K562 (cell line): ENCODE results near the gene ABR.

Experiments used
- BCLAF1 ChIP-seq, 2 experiments: fragments of 450-650 bp in 1 of 2; IDR thresholded peaks; 2 replicates each; pipeline ENCODE4 v1.6.1; 2011 to 2017; ENCODE audit warnings: low read depth in 2 of 2, antibody characterized with exemption in 1 of 2, borderline replicate concordance in 1 of 2, low read length in 1 of 2, mild to moderate bottlenecking in 1 of 2, mixed read lengths in 1 of 2; ENCODE audit not compliant: control insufficient read depth in 1 of 2
- CHD4 ChIP-seq: fragments of 200-600 bp; sonication (generic); IDR thresholded peaks from 3 replicates; pipeline ENCODE4 v1.6.1; 2012; ENCODE audit warnings: low read depth, mild to moderate bottlenecking, mixed read lengths, low read length, inconsistent platforms; ENCODE audit not compliant: insufficient read depth, insufficient replicate concordance, poor library complexity, severe bottlenecking
- CREB1 ChIP-seq, 2 experiments: sonication (generic) in 1 of 2; formaldehyde crosslinking in 1 of 2; IDR thresholded peaks; 2 replicates each; pipeline versions ENCODE4 v1.6.1 to v1.8.0; 2012 to 2022; ENCODE audit warnings: inconsistent platforms in 1 of 2, mild to moderate bottlenecking in 1 of 2, missing genetic modification reagents in 1 of 2, moderate library complexity in 1 of 2
- DPF2 ChIP-seq: fragments of 450-650 bp; IDR thresholded peaks from 2 replicates; pipeline ENCODE4 v1.6.1; 2016
- FOXK2 ChIP-seq, 2 experiments: fragments of 450-650 bp; IDR thresholded peaks in 1 of 2; conservative IDR thresholded peaks in 1 of 2; 2 replicates each; pipeline ENCODE4 v1.6.1; 2016; ENCODE audit warnings: low read depth in 2 of 2, mild to moderate bottlenecking in 1 of 2
- JUNB ChIP-seq: fragments of 450-650 bp; formaldehyde crosslinking; conservative IDR thresholded peaks from 2 replicates; pipeline ENCODE4 v1.4.0; 2020; ENCODE audit warnings: mild to moderate bottlenecking
- NFATC3 ChIP-seq: fragments of 450-650 bp; IDR thresholded peaks from 2 replicates; pipeline ENCODE4 v1.6.1; 2017; ENCODE audit warnings: mild to moderate bottlenecking
- SREBF2 ChIP-seq: sonication (generic); formaldehyde crosslinking; IDR thresholded peaks from 2 replicates; pipeline ENCODE4 v1.4.0; 2020; ENCODE audit warnings: mild to moderate bottlenecking, missing genetic modification reagents
- ZNF780A ChIP-seq: fragments of 250-450 bp; sonication (Bioruptor Pico); IDR thresholded peaks from 2 replicates; pipeline ENCODE4 v1.5.0; 2021; ENCODE audit warnings: mild to moderate bottlenecking
- TF ChIP-seq, protein P1 (sequence below), 3 experiments: IDR thresholded peaks in 2 of 3; conservative IDR thresholded peaks in 1 of 3; 2 replicates each; pipeline ENCODE4 v1.5.1; 2011 to 2012; ENCODE audit warnings: low read length in 3 of 3, mild to moderate bottlenecking in 3 of 3, control low read depth in 2 of 3, improper control_type of control experiment in 1 of 3, inconsistent platforms in 1 of 3, low read depth in 1 of 3, mixed read lengths in 1 of 3, moderate library complexity in 1 of 3; ENCODE audit not compliant: insufficient read depth in 2 of 3
- TF ChIP-seq, protein P2 (sequence below): fragments of 250-450 bp; sonication (Bioruptor Pico); IDR thresholded peaks from 2 replicates; pipeline ENCODE4 v1.8.0; 2021; ENCODE audit warnings: borderline replicate concordance, mild to moderate bottlenecking, moderate library complexity; ENCODE audit not compliant: poor library complexity, severe bottlenecking
- TF ChIP-seq, protein P3 (sequence below): sonication (generic); formaldehyde crosslinking; IDR thresholded peaks from 2 replicates; pipeline ENCODE4 v1.8.1; 2023; ENCODE audit warnings: mild to moderate bottlenecking, missing genetic modification reagents

DNA sequence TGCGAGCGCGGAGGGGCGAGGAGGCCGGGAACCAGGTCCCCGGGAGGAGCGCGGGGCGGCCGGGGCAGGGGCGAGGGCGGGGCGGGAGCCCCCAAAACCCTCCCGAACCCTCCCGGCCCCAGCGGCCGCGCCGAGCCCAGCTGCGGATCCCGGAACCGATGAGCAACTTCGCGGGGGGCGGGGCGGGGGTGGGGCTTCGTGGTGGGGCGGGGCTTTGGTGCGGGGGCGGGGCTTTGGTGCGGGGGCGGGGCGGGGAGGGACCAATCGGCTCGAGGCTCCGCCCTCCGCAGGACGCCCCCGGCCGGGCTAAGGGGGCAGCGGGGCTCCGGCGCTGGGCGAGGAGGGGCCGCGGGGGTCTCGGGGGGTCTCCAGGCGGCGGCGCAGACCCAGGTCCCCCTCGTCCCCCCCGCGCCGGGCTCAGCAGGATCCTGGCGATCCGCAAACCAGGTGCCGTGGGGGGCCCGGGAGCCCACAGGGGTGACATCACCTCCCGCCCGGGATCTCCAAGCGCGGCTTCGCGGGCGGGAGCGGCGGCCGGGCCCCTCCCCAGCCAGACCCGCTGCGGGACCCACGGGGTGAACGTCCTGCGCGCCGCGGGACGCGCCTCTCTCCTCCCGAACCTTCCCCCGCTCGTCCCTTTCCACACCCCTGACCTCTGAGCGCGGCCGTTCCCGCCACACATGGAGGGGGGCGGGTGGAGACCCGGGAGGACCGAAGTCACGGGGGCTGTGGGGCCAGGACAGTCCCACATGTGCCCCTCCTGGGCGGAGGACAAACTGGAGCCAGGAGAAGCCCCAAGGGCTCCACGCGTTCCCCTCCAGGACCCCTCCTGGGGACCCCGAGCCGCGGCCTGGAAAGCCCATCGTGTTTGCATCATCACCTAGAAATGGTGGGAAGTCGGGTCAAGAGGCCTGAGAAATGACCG, at the start of gene ABR:
- TF ChIP-seq, protein P1, sequence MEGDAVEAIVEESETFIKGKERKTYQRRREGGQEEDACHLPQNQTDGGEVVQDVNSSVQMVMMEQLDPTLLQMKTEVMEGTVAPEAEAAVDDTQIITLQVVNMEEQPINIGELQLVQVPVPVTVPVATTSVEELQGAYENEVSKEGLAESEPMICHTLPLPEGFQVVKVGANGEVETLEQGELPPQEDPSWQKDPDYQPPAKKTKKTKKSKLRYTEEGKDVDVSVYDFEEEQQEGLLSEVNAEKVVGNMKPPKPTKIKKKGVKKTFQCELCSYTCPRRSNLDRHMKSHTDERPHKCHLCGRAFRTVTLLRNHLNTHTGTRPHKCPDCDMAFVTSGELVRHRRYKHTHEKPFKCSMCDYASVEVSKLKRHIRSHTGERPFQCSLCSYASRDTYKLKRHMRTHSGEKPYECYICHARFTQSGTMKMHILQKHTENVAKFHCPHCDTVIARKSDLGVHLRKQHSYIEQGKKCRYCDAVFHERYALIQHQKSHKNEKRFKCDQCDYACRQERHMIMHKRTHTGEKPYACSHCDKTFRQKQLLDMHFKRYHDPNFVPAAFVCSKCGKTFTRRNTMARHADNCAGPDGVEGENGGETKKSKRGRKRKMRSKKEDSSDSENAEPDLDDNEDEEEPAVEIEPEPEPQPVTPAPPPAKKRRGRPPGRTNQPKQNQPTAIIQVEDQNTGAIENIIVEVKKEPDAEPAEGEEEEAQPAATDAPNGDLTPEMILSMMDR (IDR thresholded peaks at IDR 0.05 in 2 of 3, conservative IDR thresholded peaks at IDR 0.05 in 1 of 3; ENCODE audit: insufficient read depth in 2 of 3, low read depth in 1 of 3, low read length in 3 of 3), result no peak
- TF ChIP-seq SREBF2 (CRISPR knock-in tag) (no peak), NFATC3 (no peak), ZNF780A (CRISPR knock-in tag) (no peak), CREB1 (IDR thresholded peaks at IDR 0.05) (no peak), CREB1 (CRISPR knock-in tag; IDR thresholded peaks at IDR 0.05) (no peak), CHD4 (no peak), FOXK2 (conservative IDR thresholded peaks at IDR 0.05 in 1 of 2, IDR thresholded peaks at IDR 0.05 in 1 of 2; ENCODE audit: low read depth in 2 of 2) (no peak), DPF2 (no peak), JUNB (CRISPR knock-in tag) (no peak), BCLAF1 (IDR thresholded peaks at IDR 0.05; ENCODE audit: borderline replicate concordance in 1 of 2, control insufficient read depth in 1 of 2, low read depth in 2 of 2, low read length in 1 of 2) (no peak)
- TF ChIP-seq, protein P2, sequence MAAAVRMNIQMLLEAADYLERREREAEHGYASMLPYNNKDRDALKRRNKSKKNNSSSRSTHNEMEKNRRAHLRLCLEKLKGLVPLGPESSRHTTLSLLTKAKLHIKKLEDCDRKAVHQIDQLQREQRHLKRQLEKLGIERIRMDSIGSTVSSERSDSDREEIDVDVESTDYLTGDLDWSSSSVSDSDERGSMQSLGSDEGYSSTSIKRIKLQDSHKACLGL (CRISPR knock-in tag), result no peak
- TF ChIP-seq, protein P3, sequence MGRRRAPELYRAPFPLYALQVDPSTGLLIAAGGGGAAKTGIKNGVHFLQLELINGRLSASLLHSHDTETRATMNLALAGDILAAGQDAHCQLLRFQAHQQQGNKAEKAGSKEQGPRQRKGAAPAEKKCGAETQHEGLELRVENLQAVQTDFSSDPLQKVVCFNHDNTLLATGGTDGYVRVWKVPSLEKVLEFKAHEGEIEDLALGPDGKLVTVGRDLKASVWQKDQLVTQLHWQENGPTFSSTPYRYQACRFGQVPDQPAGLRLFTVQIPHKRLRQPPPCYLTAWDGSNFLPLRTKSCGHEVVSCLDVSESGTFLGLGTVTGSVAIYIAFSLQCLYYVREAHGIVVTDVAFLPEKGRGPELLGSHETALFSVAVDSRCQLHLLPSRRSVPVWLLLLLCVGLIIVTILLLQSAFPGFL (CRISPR knock-in tag), result no peak
